Large intestine (tissue), 3 donors: Measurements from ENCODE around the gene R3HCC1L. TPM values are rescaled to one million over a fixed set of nuclear protein-coding genes. Genes with fewer than 3 reads are reported as not detected.

Source experiments
- DNase-seq, 2 donors: peaks; one replicate each; pipeline versions ENCODE4 v3.0.0 to v3.0.0-alpha.2; 2013
- H3K27ac ChIP-seq: one replicate; pipeline ENCODE4 v1.5.1; 2013; ENCODE audit warnings: low read length
- H3K27me3 ChIP-seq: 2 replicates; pipeline ENCODE4 v1.6.1; 2013; ENCODE audit warnings: low read length; ENCODE audit not compliant: control insufficient read depth, insufficient read depth
- H3K36me3 ChIP-seq: 2 replicates; pipeline ENCODE4 v1.6.1; 2013; ENCODE audit warnings: low read length; ENCODE audit not compliant: control insufficient read depth, insufficient read depth
- H3K4me1 ChIP-seq: one replicate; pipeline ENCODE4 v1.6.1; 2013; ENCODE audit warnings: low read length; ENCODE audit not compliant: control insufficient read depth, insufficient read depth
- H3K4me3 ChIP-seq: one replicate; pipeline ENCODE4 v1.5.1; 2013; ENCODE audit warnings: low read length
- H3K9me3 ChIP-seq: one replicate; pipeline ENCODE4 v1.6.1; 2013; ENCODE audit warnings: mild to moderate bottlenecking, low read depth, low read length, moderate library complexity; ENCODE audit not compliant: control insufficient read depth
- WGBS: methylation state at CpG from one replicate; pipeline ENCODE4 v1.1.5; 2013; ENCODE audit warnings: low lambda C conversion rate; ENCODE audit not compliant: insufficient coverage; 5-methylcytosine and 5-hydroxymethylcytosine counted together
- polyA plus RNA-seq: library from polyadenylated mRNA; unstranded; fragments of 120-200 nt; gene quantifications from one replicate; pipeline ENCODE4 v1.2.1, GENCODE V29; 2013

The R3HCC1L gene
- polyA plus RNA-seq, 1 donor, result 18.2 TPM

DNA sequence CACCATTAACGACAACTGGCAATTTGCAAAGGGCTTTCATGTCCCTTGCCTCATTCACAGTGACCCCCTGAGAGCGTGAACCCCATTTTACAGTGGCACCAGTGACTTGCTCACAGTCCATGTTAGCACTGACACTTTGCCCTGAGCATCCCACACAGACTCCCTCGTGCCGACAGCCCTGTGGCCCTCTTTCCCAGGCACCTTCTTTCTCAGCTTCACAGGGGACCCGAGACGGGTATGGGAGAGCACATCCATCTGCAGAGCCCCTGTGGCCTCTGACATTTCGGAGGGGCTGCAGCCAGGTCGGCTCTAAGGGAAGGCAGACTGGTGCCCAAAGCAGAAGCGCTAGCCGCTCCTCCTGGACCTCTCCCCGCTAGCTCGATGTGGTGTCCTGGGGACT is 122.7 kb downstream of the R3HCC1L start:
- H3K36me3 ChIP-seq, result peaks cover 8% of the 10 kb centered on the region
- no peak overlapping the region for H3K27ac ChIP-seq
- H3K4me3 ChIP-seq, result no peak overlapping the region
- H3K9me3 ChIP-seq, result no peaks in the 10 kb centered on the region
- DNase-seq, result no peak
- no peaks in the 10 kb centered on the region for H3K27me3 ChIP-seq
- H3K4me1 ChIP-seq, result peaks cover 4% of the 10 kb centered on the region
- no CpG with 5 or more reads among the region's 12 CpGs for WGBS

DNA sequence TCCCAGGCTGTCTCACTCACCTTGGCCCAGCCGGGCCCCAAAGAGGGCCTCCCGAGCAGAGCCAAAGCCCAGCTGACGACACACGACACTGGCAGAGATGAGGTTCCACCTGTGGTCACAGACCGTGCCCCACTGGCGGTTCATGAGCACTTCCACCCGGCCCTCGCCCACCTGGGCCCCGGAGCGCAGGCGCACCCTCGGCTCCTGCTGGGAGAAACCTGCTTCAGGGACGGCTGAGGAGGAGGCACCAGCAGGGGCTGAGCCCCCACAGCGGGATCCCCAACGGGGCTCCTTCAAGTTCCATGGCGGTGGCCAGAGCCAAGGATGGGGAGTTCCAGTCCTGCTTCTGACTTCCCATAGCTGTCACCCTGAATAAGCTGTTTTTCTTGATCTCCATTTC is 123.5 kb downstream of the R3HCC1L start:
- no peak overlapping the region for H3K4me3 ChIP-seq
- no peak for DNase-seq
- no peaks in the 10 kb centered on the region for H3K27me3 ChIP-seq
- H3K27ac ChIP-seq, result no peak overlapping the region
- peaks cover 4% of the 10 kb centered on the region for H3K4me1 ChIP-seq
- H3K36me3 ChIP-seq, result peaks cover 3% of the 10 kb centered on the region
- WGBS, result no CpG with 5 or more reads among the region's 16 CpGs
- H3K9me3 ChIP-seq, result peaks cover 3% of the 10 kb centered on the region

DNA sequence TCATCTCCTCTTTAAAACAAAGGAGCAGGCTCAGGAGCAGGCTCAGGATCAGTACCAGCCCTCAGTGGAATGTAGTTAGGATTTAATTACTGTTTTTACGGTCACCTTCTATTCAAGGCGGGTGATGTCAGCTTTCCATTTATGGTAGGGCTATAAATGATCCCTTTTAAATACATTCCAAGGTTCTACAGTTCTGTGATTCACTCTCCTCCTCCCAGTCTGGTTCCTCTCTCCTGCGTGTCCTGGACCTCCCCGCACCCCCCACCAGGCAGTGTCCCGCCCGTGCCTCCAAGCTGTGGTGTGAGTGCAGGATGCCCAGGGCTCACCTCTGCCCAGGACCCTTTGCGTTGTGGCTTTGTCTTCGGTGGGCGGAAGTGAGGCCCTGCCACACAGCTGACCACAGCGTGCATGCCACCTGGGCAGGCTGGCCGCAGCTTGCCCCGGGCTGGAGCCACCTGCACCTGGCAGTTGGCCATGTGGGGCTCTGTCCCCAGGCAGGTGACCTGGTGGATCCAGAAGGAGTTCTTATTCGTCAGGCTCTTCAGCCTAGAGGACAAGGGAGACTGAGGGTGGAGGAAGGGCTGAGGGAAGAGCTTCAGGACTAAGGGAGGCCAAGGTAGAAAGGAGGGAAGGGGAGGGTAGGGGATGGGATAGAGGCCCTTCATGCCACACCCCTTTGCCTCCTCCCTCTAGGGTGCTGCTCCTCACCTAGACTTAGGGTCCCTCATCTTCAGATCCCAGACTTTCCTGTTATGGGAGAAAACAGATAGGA is 124.4 kb downstream of the R3HCC1L start:
- Histone ChIP-seq H3K27me3 (no peaks in the 10 kb centered on the region), H3K36me3 (peaks cover 3% of the 10 kb centered on the region), H3K4me1 (peaks cover 4% of the 10 kb centered on the region), H3K27ac (no peak overlapping the region), H3K4me3 (no peak overlapping the region), H3K9me3 (peaks cover 3% of the 10 kb centered on the region)
- 26% methylated on average over 2 of the region's 13 CpGs for WGBS
- peak in 1 of 2 donors; percentile 18 for DNase-seq

- DNase-seq, result no peak
- Histone ChIP-seq H3K27ac (no peak overlapping the region), H3K27me3 (peaks cover 6% of the 10 kb centered on the region), H3K9me3 (peaks cover 3% of the 10 kb centered on the region), H3K4me3 (no peak overlapping the region), H3K4me1 (peaks cover 4% of the 10 kb centered on the region), H3K36me3 (peaks cover 3% of the 10 kb centered on the region)
- no CpG with 5 or more reads among the region's 14 CpGs for WGBS
These were observed 125.3 kb downstream of the R3HCC1L start for GRCh38 chr10:98259606-98260315.

DNA sequence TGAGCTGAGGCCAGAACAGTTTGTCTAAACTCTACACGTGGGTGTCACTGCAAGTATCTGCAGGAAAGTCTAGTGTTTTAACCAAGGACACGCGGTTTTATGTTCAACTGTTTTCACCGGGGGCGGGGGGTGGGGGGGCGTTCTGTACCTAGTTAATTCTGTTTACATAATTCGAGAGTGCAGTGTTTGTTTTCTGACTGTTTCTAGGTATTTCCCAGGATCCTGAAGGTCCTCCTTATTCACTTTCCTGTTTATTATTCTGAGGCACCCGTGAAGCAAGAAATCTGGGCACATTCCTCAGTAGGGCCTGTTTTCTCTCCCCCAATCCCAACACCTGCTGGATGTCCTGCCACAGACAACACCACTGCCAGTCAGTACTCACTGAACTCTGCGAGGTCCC is 125.9 kb downstream of the R3HCC1L start:
- no peak overlapping the region for H3K4me3 ChIP-seq
- peaks cover 9% of the 10 kb centered on the region for H3K27me3 ChIP-seq
- no peak for DNase-seq
- H3K9me3 ChIP-seq, result peaks cover 3% of the 10 kb centered on the region
- peaks cover 4% of the 10 kb centered on the region for H3K4me1 ChIP-seq
- H3K36me3 ChIP-seq, result peaks cover 3% of the 10 kb centered on the region
- WGBS, result no CpG with 5 or more reads among the region's 9 CpGs
- no peak overlapping the region for H3K27ac ChIP-seq

DNA sequence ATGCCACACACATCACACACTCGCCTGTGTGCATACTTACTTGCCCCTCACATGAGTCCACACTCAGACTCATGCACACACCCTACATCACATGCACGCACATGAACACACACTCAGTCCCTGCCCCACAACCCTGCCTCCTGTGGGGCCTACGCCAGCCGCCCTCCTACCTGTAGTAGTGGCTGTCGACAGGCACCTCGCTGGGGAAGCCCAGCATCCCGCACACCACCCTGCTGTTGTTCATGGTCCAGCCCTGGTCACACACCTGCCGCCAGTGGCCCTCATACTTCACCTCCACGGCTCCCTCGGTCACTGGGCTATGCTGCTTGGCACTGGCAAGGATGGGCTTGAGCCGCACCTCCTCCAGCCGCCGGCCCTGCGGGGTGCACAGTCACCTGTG is 126.3 kb downstream of the R3HCC1L start:
- Histone ChIP-seq H3K27me3 (peaks cover 9% of the 10 kb centered on the region), H3K36me3 (peaks cover 1% of the 10 kb centered on the region), H3K4me3 (no peak overlapping the region), H3K27ac (no peak overlapping the region), H3K9me3 (peaks cover 3% of the 10 kb centered on the region), H3K4me1 (peaks cover 4% of the 10 kb centered on the region)
- WGBS, result no CpG with 5 or more reads among the region's 14 CpGs
- no peak for DNase-seq

- H3K4me1 ChIP-seq, result peaks cover 4% of the 10 kb centered on the region
- no peaks in the 10 kb centered on the region for H3K36me3 ChIP-seq
- H3K9me3 ChIP-seq, result peaks cover 3% of the 10 kb centered on the region
- DNase-seq, result no peak
- peaks cover 18% of the 10 kb centered on the region for H3K27me3 ChIP-seq
- WGBS, result no CpG with 5 or more reads among the region's 15 CpGs
- no peak overlapping the region for H3K4me3 ChIP-seq
- H3K27ac ChIP-seq, result no peak overlapping the region
These were observed 127.2 kb downstream of the R3HCC1L start for GRCh38 chr10:98261436-98262277.

DNA sequence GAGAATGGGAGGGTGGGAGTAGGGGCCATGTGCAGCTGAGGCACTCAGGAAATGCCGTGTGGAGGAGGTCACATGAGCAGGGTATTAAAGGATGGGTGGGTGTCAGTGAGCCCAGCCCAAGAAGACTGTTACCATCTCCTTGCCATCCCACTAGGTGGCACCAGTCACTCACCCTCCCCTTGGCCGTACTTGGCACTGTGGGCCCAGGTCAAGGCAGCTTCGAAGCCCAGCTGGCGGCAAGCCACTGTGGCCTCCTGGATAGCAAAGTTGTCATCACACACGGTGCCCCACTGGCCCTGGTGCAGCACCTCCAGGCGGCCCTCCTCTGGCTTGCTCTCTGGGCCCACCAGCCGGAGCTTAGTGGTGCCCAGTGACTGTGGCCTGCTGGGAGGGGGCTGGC is 128.1 kb downstream of the R3HCC1L start:
- peaks cover 28% of the 10 kb centered on the region for H3K27me3 ChIP-seq
- DNase-seq, result no peak
- no peaks in the 10 kb centered on the region for H3K36me3 ChIP-seq
- WGBS, result 50% methylated on average over 1 of the region's 7 CpGs
- peaks cover 4% of the 10 kb centered on the region for H3K4me1 ChIP-seq
- peaks cover 3% of the 10 kb centered on the region for H3K9me3 ChIP-seq
- H3K27ac ChIP-seq, result no peak overlapping the region
- no peak overlapping the region for H3K4me3 ChIP-seq

DNA sequence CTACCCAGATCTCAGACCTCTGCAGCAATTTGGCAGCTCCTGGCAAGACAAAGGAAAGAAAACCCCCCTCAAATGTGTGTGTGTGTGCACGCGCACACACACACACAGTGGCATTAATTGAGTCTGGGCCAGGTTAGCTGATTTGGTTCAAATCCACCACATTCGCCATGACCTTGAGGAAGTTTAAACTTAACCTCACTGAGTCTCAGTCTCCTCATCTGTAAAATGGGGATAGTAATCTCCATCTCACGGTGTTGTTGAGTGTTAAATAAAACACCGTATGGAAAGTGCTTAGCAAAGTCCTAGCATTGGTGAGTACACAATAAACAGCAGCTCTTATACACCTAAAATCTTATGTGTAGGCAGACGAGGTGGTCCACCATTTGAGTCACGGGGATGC is 128.6 kb downstream of the R3HCC1L start:
- WGBS, result no CpG with 5 or more reads among the region's 7 CpGs
- no peaks in the 10 kb centered on the region for H3K36me3 ChIP-seq
- no peak overlapping the region for H3K27ac ChIP-seq
- H3K27me3 ChIP-seq, result peaks cover 31% of the 10 kb centered on the region
- H3K4me1 ChIP-seq, result peaks cover 4% of the 10 kb centered on the region
- peaks cover 3% of the 10 kb centered on the region for H3K9me3 ChIP-seq
- H3K4me3 ChIP-seq, result no peak overlapping the region
- DNase-seq, result no peak

- H3K27me3 ChIP-seq, result peaks cover 38% of the 10 kb centered on the region
- DNase-seq, result no peak
- peaks cover 3% of the 10 kb centered on the region for H3K9me3 ChIP-seq
- no peaks in the 10 kb centered on the region for H3K36me3 ChIP-seq
- WGBS, result no CpG with 5 or more reads among the region's 12 CpGs
- no peak overlapping the region for H3K27ac ChIP-seq
- peaks cover 4% of the 10 kb centered on the region for H3K4me1 ChIP-seq
- H3K4me3 ChIP-seq, result no peak overlapping the region
These were observed 130.1 kb downstream of the R3HCC1L start for GRCh38 chr10:98264378-98265065.
